Mammary epithelial cell (primary cell): ENCODE data around the gene MAPK14.

Experiments
- EZH2 ChIP-seq: IDR thresholded peaks from 2 replicates; pipeline ENCODE4 v1.6.1; 2012; ENCODE audit warnings: low read length, inconsistent platforms, borderline replicate concordance
- TF ChIP-seq, protein P1 (sequence below), 2 donors: IDR thresholded peaks in 1 of 2; conservative IDR thresholded peaks in 1 of 2; 2 replicates each; pipeline ENCODE4 v1.5.1; 2011 to 2012; ENCODE audit warnings: inconsistent platforms in 2 of 2, low read length in 2 of 2, mild to moderate bottlenecking in 2 of 2, control low read depth in 1 of 2, low read depth in 1 of 2; ENCODE audit not compliant: insufficient read depth in 1 of 2; ENCODE audit errors: extremely low read depth in 1 of 2

DNA sequence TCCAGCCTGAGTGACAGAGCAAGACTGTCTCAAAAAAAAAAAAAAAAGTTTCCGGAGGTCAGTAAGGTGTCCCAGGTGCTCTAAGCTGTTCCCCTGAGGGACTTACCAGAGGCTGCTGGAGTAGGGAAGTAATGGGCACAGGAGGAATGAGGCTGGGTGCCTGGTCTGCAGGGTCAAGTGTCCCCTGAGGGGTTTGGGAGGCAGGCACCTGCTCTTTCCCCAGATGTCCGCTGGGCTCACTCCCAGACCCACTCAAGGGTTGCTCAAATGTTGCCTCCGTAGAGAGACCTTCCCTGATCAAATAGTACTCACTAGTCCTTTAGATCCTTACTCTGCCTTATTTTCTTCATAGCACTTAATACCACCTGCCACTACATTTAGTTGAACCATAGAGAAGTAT lies 97.3 kb downstream of the MAPK14 start:
- TF ChIP-seq, protein P1, sequence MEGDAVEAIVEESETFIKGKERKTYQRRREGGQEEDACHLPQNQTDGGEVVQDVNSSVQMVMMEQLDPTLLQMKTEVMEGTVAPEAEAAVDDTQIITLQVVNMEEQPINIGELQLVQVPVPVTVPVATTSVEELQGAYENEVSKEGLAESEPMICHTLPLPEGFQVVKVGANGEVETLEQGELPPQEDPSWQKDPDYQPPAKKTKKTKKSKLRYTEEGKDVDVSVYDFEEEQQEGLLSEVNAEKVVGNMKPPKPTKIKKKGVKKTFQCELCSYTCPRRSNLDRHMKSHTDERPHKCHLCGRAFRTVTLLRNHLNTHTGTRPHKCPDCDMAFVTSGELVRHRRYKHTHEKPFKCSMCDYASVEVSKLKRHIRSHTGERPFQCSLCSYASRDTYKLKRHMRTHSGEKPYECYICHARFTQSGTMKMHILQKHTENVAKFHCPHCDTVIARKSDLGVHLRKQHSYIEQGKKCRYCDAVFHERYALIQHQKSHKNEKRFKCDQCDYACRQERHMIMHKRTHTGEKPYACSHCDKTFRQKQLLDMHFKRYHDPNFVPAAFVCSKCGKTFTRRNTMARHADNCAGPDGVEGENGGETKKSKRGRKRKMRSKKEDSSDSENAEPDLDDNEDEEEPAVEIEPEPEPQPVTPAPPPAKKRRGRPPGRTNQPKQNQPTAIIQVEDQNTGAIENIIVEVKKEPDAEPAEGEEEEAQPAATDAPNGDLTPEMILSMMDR (conservative IDR thresholded peaks at IDR 0.05 in 1 of 2, IDR thresholded peaks at IDR 0.05 in 1 of 2; ENCODE audit: extremely low read depth in 1 of 2, insufficient read depth in 1 of 2, low read depth in 1 of 2, low read length in 2 of 2): no peak
- no peak for TF ChIP-seq EZH2
